Muscle layer of duodenum (tissue), 2 donors: ENCODE data around the gene GGTLC1.

Source experiments
- H3K27ac ChIP-seq: one replicate; pipeline ENCODE4 v1.7.0; 2013; ENCODE audit warnings: mild to moderate bottlenecking, low read length
- H3K27me3 ChIP-seq: one replicate; pipeline ENCODE4 v1.7.0; 2013; ENCODE audit warnings: low read depth, mild to moderate bottlenecking, control low read depth, low read length
- H3K36me3 ChIP-seq, 2 donors: one replicate each; pipeline ENCODE4 v1.7.0; 2013; ENCODE audit warnings: low read length in 2 of 2, control low read depth in 1 of 2, mild to moderate bottlenecking in 1 of 2; ENCODE audit not compliant: insufficient read depth in 2 of 2, control insufficient read depth in 1 of 2
- H3K4me1 ChIP-seq, 2 donors: one replicate each; pipeline ENCODE4 v1.7.0; 2013; ENCODE audit warnings: low read length in 2 of 2, mild to moderate bottlenecking in 2 of 2, control low read depth in 1 of 2, moderate library complexity in 1 of 2; ENCODE audit not compliant: insufficient read depth in 2 of 2, control insufficient read depth in 1 of 2
- H3K4me3 ChIP-seq, 2 donors: one replicate each; pipeline ENCODE4 v1.7.0; 2013; ENCODE audit warnings: low read length in 2 of 2, low read depth in 1 of 2, mild to moderate bottlenecking in 1 of 2
- H3K9me3 ChIP-seq, 2 donors: one replicate each; pipeline ENCODE4 v1.7.0; 2013; ENCODE audit warnings: low read length in 2 of 2, control low read depth in 1 of 2, mild to moderate bottlenecking in 1 of 2; ENCODE audit not compliant: control insufficient read depth in 1 of 2
- donor health status: healthy.

GGTLC1 gene

GRCh38 chr20:23988561-23988960, at the start of gene GGTLC1:
GGTLC1 (minus strand) TSS chr20:23988779; CDS start chr20:23986611, 2,168 bp downstream.
- H3K9me3 ChIP-seq, result no peaks in the 10 kb centered on the region
- no peaks in the 10 kb centered on the region for H3K36me3 ChIP-seq
- no peak within 1 kb of the TSS for H3K4me3 ChIP-seq
- no peak within 1 kb of the TSS for H3K27ac ChIP-seq
- no peaks in the 10 kb centered on the region for H3K4me1 ChIP-seq
- no peaks in the 10 kb centered on the region for H3K27me3 ChIP-seq

DNA sequence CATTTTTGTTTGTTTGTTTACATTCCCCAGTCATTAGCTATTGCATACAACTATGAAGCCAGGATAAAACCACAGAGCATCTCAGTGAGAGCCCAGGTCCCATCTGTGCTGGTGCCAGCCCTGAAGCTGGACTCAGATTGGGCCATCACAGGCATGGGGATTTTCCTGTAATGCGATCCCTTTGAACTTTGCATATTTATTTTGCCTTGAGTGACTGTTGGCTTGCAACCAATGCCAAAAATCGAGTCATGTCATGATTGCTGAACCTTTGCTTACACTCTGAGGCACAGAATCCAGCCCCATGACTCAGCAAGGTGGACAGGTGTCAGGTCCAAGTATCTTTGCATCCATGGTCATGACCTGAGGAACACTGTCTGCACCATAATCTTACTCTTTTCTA, 46.2 kb upstream of the GGTLC1 start:
- Histone ChIP-seq H3K27me3 (no peaks in the 10 kb centered on the region), H3K9me3 (no peaks in the 10 kb centered on the region), H3K36me3 (no peaks in the 10 kb centered on the region), H3K4me3 (no peak overlapping the region), H3K4me1 (no peaks in the 10 kb centered on the region), H3K27ac (no peak overlapping the region)

DNA sequence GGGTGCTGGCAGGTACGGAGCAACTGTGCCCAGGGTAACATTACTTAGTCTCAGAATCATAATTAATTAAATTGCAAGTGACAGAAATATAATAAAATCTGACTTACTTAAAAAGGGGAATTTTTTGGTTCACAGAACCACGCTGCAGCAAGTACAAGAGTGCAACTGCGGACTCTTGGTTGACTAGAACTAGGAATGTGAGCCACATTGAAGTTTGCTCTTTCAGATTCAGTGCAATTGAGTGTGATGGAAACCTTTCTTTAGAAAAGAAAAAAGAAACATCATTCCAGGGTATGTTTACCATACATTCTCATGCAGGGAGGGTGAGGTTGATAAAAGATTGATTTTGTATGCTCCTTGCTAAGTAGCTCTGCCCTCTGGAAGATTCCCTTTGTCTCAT, 45.0 kb upstream of the GGTLC1 start:
- H3K27ac ChIP-seq, result no peak overlapping the region
- H3K27me3 ChIP-seq, result no peaks in the 10 kb centered on the region
- H3K9me3 ChIP-seq, result no peaks in the 10 kb centered on the region
- no peaks in the 10 kb centered on the region for H3K4me1 ChIP-seq
- H3K4me3 ChIP-seq, result no peak overlapping the region
- H3K36me3 ChIP-seq, result no peaks in the 10 kb centered on the region

GRCh38 chr20:24033151-24033550, 44.6 kb upstream of the GGTLC1 start:
- no peaks in the 10 kb centered on the region for H3K4me1 ChIP-seq
- H3K4me3 ChIP-seq, result no peak overlapping the region
- H3K9me3 ChIP-seq, result no peaks in the 10 kb centered on the region
- no peaks in the 10 kb centered on the region for H3K36me3 ChIP-seq
- no peaks in the 10 kb centered on the region for H3K27me3 ChIP-seq
- H3K27ac ChIP-seq, result no peak overlapping the region

DNA sequence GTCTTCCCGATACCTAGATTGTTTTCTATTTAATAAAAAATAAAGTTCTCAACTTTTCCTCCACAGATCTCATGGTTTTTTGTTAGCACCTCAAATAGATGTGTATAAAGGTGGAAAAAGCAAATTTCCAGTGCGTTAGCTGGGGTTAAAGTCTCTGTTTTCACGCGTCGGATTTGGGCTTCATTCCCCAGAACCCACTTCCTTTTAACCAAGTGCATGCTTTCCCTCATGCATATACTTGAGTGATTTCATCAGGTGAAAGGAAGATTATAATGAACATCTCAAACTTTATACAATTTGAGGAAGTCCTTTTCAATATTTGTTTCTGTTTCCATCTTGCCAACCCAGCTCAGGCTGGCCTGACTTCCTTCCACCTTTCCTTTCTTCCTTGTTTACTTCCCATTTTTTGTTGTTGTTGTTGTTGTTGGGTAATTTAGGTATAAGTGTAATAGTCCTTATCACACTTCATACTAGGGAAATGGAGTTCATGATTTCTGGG, 43.9 kb upstream of the GGTLC1 start:
- Histone ChIP-seq H3K4me1 (no peaks in the 10 kb centered on the region), H3K27me3 (no peaks in the 10 kb centered on the region), H3K36me3 (no peaks in the 10 kb centered on the region), H3K4me3 (no peak overlapping the region), H3K9me3 (no peaks in the 10 kb centered on the region), H3K27ac (no peak overlapping the region)

DNA sequence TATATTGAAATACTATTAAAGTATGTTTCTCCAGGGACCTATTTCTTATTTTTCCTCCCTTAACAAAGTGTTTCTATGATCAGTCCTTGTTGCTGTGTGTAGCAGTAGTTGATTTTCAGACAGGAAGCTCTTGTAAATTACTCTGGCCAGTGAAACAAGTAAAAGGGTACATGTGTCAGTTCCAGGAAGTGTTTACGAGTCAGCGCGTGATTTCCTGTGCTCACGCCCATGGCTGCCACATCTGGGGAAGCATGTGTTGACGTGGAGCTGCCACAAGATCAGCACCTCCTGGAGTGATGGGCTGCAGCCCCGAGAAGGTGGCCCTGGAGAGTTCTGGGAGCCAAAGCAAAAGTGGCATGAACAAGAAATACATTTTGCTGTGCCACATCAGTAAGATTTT, 38.6 kb upstream of the GGTLC1 start:
- no peaks in the 10 kb centered on the region for H3K27me3 ChIP-seq
- no peaks in the 10 kb centered on the region for H3K36me3 ChIP-seq
- no peaks in the 10 kb centered on the region for H3K4me1 ChIP-seq
- no peak overlapping the region for H3K27ac ChIP-seq
- H3K4me3 ChIP-seq, result no peak overlapping the region
- no peaks in the 10 kb centered on the region for H3K9me3 ChIP-seq

GRCh38 chr20:24022621-24023180, 34.1 kb upstream of the GGTLC1 start:
- Histone ChIP-seq H3K36me3 (no peaks in the 10 kb centered on the region), H3K4me1 (no peaks in the 10 kb centered on the region), H3K9me3 (no peaks in the 10 kb centered on the region), H3K27me3 (peaks cover 9% of the 10 kb centered on the region), H3K27ac (no peak overlapping the region), H3K4me3 (no peak overlapping the region)

GRCh38 chr20:24018796-24019195, 30.2 kb upstream of the GGTLC1 start:
- no peak overlapping the region for H3K4me3 ChIP-seq
- no peak overlapping the region for H3K27ac ChIP-seq
- no peaks in the 10 kb centered on the region for H3K9me3 ChIP-seq
- no peaks in the 10 kb centered on the region for H3K36me3 ChIP-seq
- no peaks in the 10 kb centered on the region for H3K4me1 ChIP-seq
- peaks cover 9% of the 10 kb centered on the region for H3K27me3 ChIP-seq

- Histone ChIP-seq H3K27ac (no peak overlapping the region), H3K36me3 (no peaks in the 10 kb centered on the region), H3K9me3 (no peaks in the 10 kb centered on the region), H3K27me3 (peaks cover 9% of the 10 kb centered on the region), H3K4me1 (no peaks in the 10 kb centered on the region), H3K4me3 (no peak overlapping the region)
Observed at GRCh38 chr20:24017458-24017755, 28.8 kb upstream of the GGTLC1 start.

DNA sequence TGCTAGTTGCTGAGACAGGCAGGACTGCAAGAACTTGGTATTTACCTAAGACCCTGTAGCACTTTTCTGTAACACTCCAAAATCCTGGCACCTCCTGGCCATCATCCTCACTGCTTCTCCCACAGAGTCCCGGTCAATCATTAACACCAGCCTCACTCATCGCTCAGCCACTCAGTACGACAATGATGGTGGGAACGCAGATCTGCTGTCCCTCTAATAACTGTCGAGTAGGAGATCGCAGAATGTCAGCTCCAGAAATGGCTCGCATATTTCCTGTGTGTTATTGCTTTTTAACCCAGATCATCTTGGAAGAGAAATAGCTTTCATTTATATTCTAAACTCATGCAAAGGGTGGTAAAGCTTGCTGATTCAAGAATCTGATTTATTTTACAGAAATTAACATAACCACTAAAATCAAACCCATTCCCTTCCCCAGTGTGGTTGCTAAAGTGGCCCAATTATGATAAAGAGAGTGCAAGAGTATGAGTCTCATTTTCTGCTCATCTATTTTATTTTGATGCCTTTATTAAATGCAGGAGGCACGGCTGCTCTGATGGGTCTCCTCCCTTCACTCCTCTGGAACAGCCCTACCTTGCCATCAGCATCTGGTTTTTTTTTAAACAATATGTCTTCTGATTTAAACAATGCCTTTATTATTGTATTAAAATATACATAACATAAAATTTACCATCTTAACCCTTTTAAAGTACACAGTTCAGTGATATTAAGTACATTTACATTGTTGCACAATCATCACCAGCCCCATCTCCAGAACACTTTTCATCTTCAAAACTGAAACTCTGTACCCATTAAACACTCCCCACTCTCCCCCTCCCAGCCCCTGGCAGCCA, 28.3 kb upstream of the GGTLC1 start:
- Histone ChIP-seq H3K9me3 (no peaks in the 10 kb centered on the region), H3K36me3 (no peaks in the 10 kb centered on the region), H3K4me1 (no peaks in the 10 kb centered on the region), H3K4me3 (no peak overlapping the region), H3K27ac (no peak overlapping the region), H3K27me3 (peaks cover 9% of the 10 kb centered on the region)

GRCh38 chr20:24013953-24014352, 25.4 kb upstream of the GGTLC1 start:
- Histone ChIP-seq H3K9me3 (no peaks in the 10 kb centered on the region), H3K4me1 (no peaks in the 10 kb centered on the region)

GRCh38 chr20:24011282-24011681, 22.7 kb upstream of the GGTLC1 start:
- Histone ChIP-seq H3K9me3 (no peaks in the 10 kb centered on the region), H3K36me3 (no peaks in the 10 kb centered on the region), H3K4me3 (no peak overlapping the region), H3K27me3 (no peaks in the 10 kb centered on the region), H3K27ac (no peak overlapping the region), H3K4me1 (no peaks in the 10 kb centered on the region)

More at GRCh38 chr20:24013953-24014352, 25.4 kb upstream of the GGTLC1 start:
- Histone ChIP-seq H3K27me3 (peaks cover 7% of the 10 kb centered on the region), H3K36me3 (no peaks in the 10 kb centered on the region), H3K4me3 (no peak overlapping the region), H3K27ac (no peak overlapping the region)
